H9 (cell line): ENCODE data around the gene DMD. TPM values are rescaled to one million over a fixed set of nuclear protein-coding genes. Genes with fewer than 3 reads are reported as not detected.

Experiments
- DNase-seq: peaks from one replicate; pipeline ENCODE4 v3.0.0-alpha.2; 2017
- H2AFZ ChIP-seq: one replicate; pipeline ENCODE4 v1.6.1; 2013; ENCODE audit warnings: mild to moderate bottlenecking, low read length, control low read depth, moderate library complexity
- H2AK5ac ChIP-seq: 2 replicates; pipeline ENCODE4 v1.6.1; 2013; ENCODE audit warnings: low read length, control low read depth, mixed read lengths; ENCODE audit not compliant: insufficient read length
- H2BK120ac ChIP-seq: one replicate; pipeline ENCODE4 v1.6.1; 2013; ENCODE audit warnings: low read depth, mild to moderate bottlenecking, low read length, control low read depth, inconsistent platforms; ENCODE audit not compliant: poor library complexity, severe bottlenecking
- H2BK12ac ChIP-seq: 2 replicates; pipeline ENCODE4 v1.6.1; 2013; ENCODE audit warnings: low read length, control low read depth, mixed read lengths, low read depth; ENCODE audit not compliant: insufficient read length
- H2BK15ac ChIP-seq: 2 replicates; pipeline ENCODE4 v1.6.1; 2013; ENCODE audit warnings: low read depth, low read length, control low read depth
- H2BK20ac ChIP-seq: one replicate; pipeline ENCODE4 v1.6.1; 2013; ENCODE audit warnings: low read depth, mild to moderate bottlenecking, low read length, control low read depth, inconsistent platforms; ENCODE audit not compliant: poor library complexity, severe bottlenecking
- H2BK5ac ChIP-seq: 2 replicates; pipeline ENCODE4 v1.6.1; 2013; ENCODE audit warnings: low read length, control low read depth, mixed read lengths; ENCODE audit not compliant: insufficient read length
- H3K14ac ChIP-seq: 2 replicates; pipeline ENCODE4 v1.6.1; 2013; ENCODE audit warnings: low read length, control low read depth; ENCODE audit not compliant: insufficient read depth
- H3K18ac ChIP-seq: 2 replicates; pipeline ENCODE4 v1.6.1; 2013; ENCODE audit warnings: low read depth, mild to moderate bottlenecking, mixed read lengths, low read length, control low read depth; ENCODE audit not compliant: insufficient read length
- H3K23ac ChIP-seq: 2 replicates; pipeline ENCODE4 v1.6.1; 2013; ENCODE audit warnings: low read length, control low read depth, mixed read lengths, low read depth; ENCODE audit not compliant: insufficient read length
- H3K23me2 ChIP-seq: 2 replicates; pipeline ENCODE4 v1.6.1; 2013; ENCODE audit warnings: low read depth, mild to moderate bottlenecking, mixed read lengths, low read length, control low read depth; ENCODE audit not compliant: insufficient read length, poor library complexity, severe bottlenecking
- H3K27ac ChIP-seq: 2 replicates; pipeline ENCODE4 v1.5.1; 2013; ENCODE audit warnings: low read length, control low read depth, mixed read lengths, low read depth; ENCODE audit not compliant: insufficient read length
- H3K27me3 ChIP-seq: 2 replicates; pipeline ENCODE4 v1.6.1; 2013; ENCODE audit warnings: low read length, control low read depth, inconsistent platforms; ENCODE audit not compliant: insufficient read depth
- H3K4ac ChIP-seq: 2 replicates; pipeline ENCODE4 v1.6.1; 2013; ENCODE audit warnings: low read depth, mild to moderate bottlenecking, control low read depth, inconsistent platforms, low read length, moderate library complexity
- H3K4me1 ChIP-seq: 2 replicates; pipeline ENCODE4 v1.6.1; 2013; ENCODE audit warnings: low read length, control low read depth, inconsistent platforms; ENCODE audit not compliant: insufficient read depth
- H3K4me2 ChIP-seq: 2 replicates; pipeline ENCODE4 v1.6.1; 2013; ENCODE audit warnings: low read length, control low read depth, mixed read lengths; ENCODE audit not compliant: insufficient read length, insufficient read depth
- H3K56ac ChIP-seq: 2 replicates; pipeline ENCODE4 v1.6.1; 2013; ENCODE audit warnings: low read depth, mild to moderate bottlenecking, mixed read lengths, low read length, control low read depth; ENCODE audit not compliant: insufficient read length
- H3K79me1 ChIP-seq: 2 replicates; pipeline ENCODE4 v1.6.1; 2013; ENCODE audit warnings: low read depth, mild to moderate bottlenecking, moderate library complexity, low read length, control low read depth, inconsistent platforms; ENCODE audit not compliant: insufficient read depth, poor library complexity, severe bottlenecking
- H3K79me2 ChIP-seq: 2 replicates; pipeline ENCODE4 v1.6.1; 2013; ENCODE audit warnings: low read length, control low read depth, inconsistent platforms; ENCODE audit not compliant: insufficient read depth
- H3K9ac ChIP-seq: 2 replicates; pipeline ENCODE4 v1.6.1; 2013; ENCODE audit warnings: low read length, control low read depth, mixed read lengths; ENCODE audit not compliant: insufficient read length; ENCODE audit errors: extremely low read depth
- H3K9me3 ChIP-seq: one replicate; pipeline ENCODE4 v1.6.1; 2013; ENCODE audit warnings: low read depth, low read length, inconsistent platforms; ENCODE audit not compliant: control insufficient read depth
- H3T11ph ChIP-seq: one replicate; pipeline ENCODE4 v1.6.1; 2013; ENCODE audit warnings: mild to moderate bottlenecking, low read length, control low read depth, inconsistent platforms
- H4K20me1 ChIP-seq: one replicate; pipeline ENCODE4 v1.6.1; 2013; ENCODE audit not compliant: control insufficient read depth, insufficient read length, insufficient read depth
- H4K5ac ChIP-seq: 2 replicates; pipeline ENCODE4 v1.6.1; 2013; ENCODE audit warnings: low read depth, mild to moderate bottlenecking, mixed read lengths, low read length, control low read depth; ENCODE audit not compliant: insufficient read length
- H4K8ac ChIP-seq: replicated peaks from 2 replicates; pipeline ENCODE4 v1.6.1; 2013; ENCODE audit warnings: low read length, control low read depth, mixed read lengths, low read depth; ENCODE audit not compliant: insufficient read length
- H4K91ac ChIP-seq: 2 replicates; pipeline ENCODE4 v1.6.1; 2013; ENCODE audit warnings: low read depth, mild to moderate bottlenecking, moderate library complexity, mixed read lengths, low read length, control low read depth; ENCODE audit not compliant: insufficient read length
- H3K27ac Mint-ChIP-seq, 3 experiments: 2 replicates in 2 of 3; 3 replicates in 1 of 3; pipeline ENCODE4 v1.8.0; 2020 to 2021; ENCODE audit warnings: mixed read lengths in 3 of 3, mild to moderate bottlenecking in 1 of 3, moderate library complexity in 1 of 3
- H3K27me3 Mint-ChIP-seq: 2 replicates; pipeline ENCODE4 v1.8.0; 2021; ENCODE audit warnings: low read depth, mild to moderate bottlenecking, moderate library complexity, mixed read lengths
- H3K36me3 Mint-ChIP-seq, 3 experiments: 2 replicates in 2 of 3; 3 replicates in 1 of 3; pipeline ENCODE4 v1.8.0; 2020 to 2021; ENCODE audit warnings: low read depth in 3 of 3, mixed read lengths in 3 of 3; ENCODE audit not compliant: insufficient read depth in 1 of 3
- H3K4me1 Mint-ChIP-seq, 2 experiments: 2 replicates each; pipeline ENCODE4 v1.8.0; 2020; ENCODE audit warnings: mixed read lengths in 2 of 2
- H3K4me3 Mint-ChIP-seq, 2 experiments: 2 replicates in 1 of 2; 3 replicates in 1 of 2; pipeline ENCODE4 v1.8.0; 2020 to 2021; ENCODE audit warnings: mild to moderate bottlenecking in 2 of 2, mixed read lengths in 2 of 2, moderate library complexity in 1 of 2
- H3K9me3 Mint-ChIP-seq, 2 experiments: 2 replicates in 1 of 2; 3 replicates in 1 of 2; pipeline ENCODE4 v1.8.0; 2020; ENCODE audit warnings: mild to moderate bottlenecking in 2 of 2, mixed read lengths in 2 of 2, moderate library complexity in 1 of 2
- CTCF ChIP-seq: fragments of 200-600 bp; sonication (generic); conservative IDR thresholded peaks from 3 replicates; pipeline ENCODE4 v1.8.0; 2021; ENCODE audit warnings: antibody characterized with exemption, mild to moderate bottlenecking
- WGBS: extraction: QIAGEN DNeasy Blood & Tissue Kit; methylation state at CpG from one replicate; pipeline ENCODE4 v1.1.7; 2013; ENCODE audit warnings: missing lambda C conversion rate, low lambda C conversion rate, mixed read lengths; ENCODE audit not compliant: insufficient read length; ENCODE audit errors: extremely low coverage; 5-methylcytosine and 5-hydroxymethylcytosine counted together
- total RNA-seq: library from RNA; stranded (reverse); gene quantifications from 2 replicates; pipeline ENCODE4 v1.2.1, GENCODE V29; 2021

The DMD gene
- total RNA-seq, 1 experiment from 2014 or later, result 3.8 TPM

GRCh38 chrX:31199056-31199839 lies 2012.1 kb downstream of the DMD start:
- Histone ChIP-seq H3K4me2 (no peak overlapping the region), H3K27ac (no peak overlapping the region)
- no peak overlapping the region for H3K27ac Mint-ChIP-seq

More at GRCh38 chrX:31199056-31199839, 2012.1 kb downstream of the DMD start:
- Histone ChIP-seq H3K9ac (no peak overlapping the region), H3K56ac (no peak overlapping the region), H3K4me1 (no peaks in the 10 kb centered on the region; the same call in 1 of the 2 replicates), H2BK15ac (no peak overlapping the region), H2BK120ac (no peak overlapping the region), H4K8ac (no peak overlapping the region), H3K9me3 (no peaks in the 10 kb centered on the region), H3K14ac (no peak overlapping the region), H3K79me2 (no peaks in the 10 kb centered on the region), H2AK5ac (no peak overlapping the region), H3K23ac (no peak overlapping the region), H2BK20ac (no peak overlapping the region), H2BK12ac (no peak overlapping the region), H3K79me1 (no peaks in the 10 kb centered on the region), H2BK5ac (no peak overlapping the region), H3T11ph (no peak overlapping the region), H4K20me1 (no peaks in the 10 kb centered on the region), H4K5ac (no peak overlapping the region), H2AFZ (no peak overlapping the region), H3K4ac (no peak overlapping the region), H3K18ac (no peak overlapping the region), H3K27me3 (no peaks in the 10 kb centered on the region), H4K91ac (no peak overlapping the region), H3K23me2 (no peaks in the 10 kb centered on the region)
- no CpG with 5 or more reads among the region's 5 CpGs for WGBS
- H3K4me1 Mint-ChIP-seq, result peaks cover 27 to 28% of the 10 kb centered on the region in 2 experiments
- H3K36me3 Mint-ChIP-seq, result peaks cover 6 to 25% (median 7%) of the 10 kb centered on the region in 3 experiments; a peak in 6 of 7 replicates
- H3K9me3 Mint-ChIP-seq, result peaks cover 54 to 68% of the 10 kb centered on the region in 2 experiments
- no peak for DNase-seq
- H3K4me3 Mint-ChIP-seq, result no peak overlapping the region
- H3K27me3 Mint-ChIP-seq, result no peaks in the 10 kb centered on the region
- TF ChIP-seq CTCF, result no peak
